NK-92 treated with Interleukin-12 subunit alpha and Interleukin-12 subunit beta, amount 100 ng/mL, for 24 hours (cell line): ENCODE results near the gene SYMPK.

Experiments
- DNase-seq: peaks from one replicate; lab custom pipeline; 2025; lab: John Stamatoyannopoulos, UW

Gene SYMPK

GRCh38 chr19:45866400-45867176, 3.6 kb upstream of the SYMPK start:
- DNase-seq = no peak

GRCh38 chr19:45865269-45865948, 2.5 kb upstream of the SYMPK start:
- DNase-seq = no peak

GRCh38 chr19:45864629-45865082, 1.7 kb upstream of the SYMPK start:
- DNase-seq = no peak

- DNase-seq = no peak
Observed at GRCh38 chr19:45863840-45864628, 1.1 kb upstream of the SYMPK start, which contains the start of gene FOXA3. FOXA3 (plus strand) TSS chr19:45864326; CDS start chr19:45864457, 131 bp downstream.

- no peak for DNase-seq
Observed at GRCh38 chr19:45863335-45863839, 440 bp upstream of the SYMPK start.

- no peak for DNase-seq
Observed at GRCh38 chr19:45862271-45862563, 730 bp downstream of the SYMPK start.

- no peak for DNase-seq
Observed at GRCh38 chr19:45860359-45861259, 2.3 kb downstream of the SYMPK start.

- DNase-seq = no peak
Observed at GRCh38 chr19:45854167-45854778, 8.7 kb downstream of the SYMPK start.

- DNase-seq = no peak
Observed at GRCh38 chr19:45852983-45853382, 10.0 kb downstream of the SYMPK start.

GRCh38 chr19:45852145-45852750, 10.7 kb downstream of the SYMPK start:
- no peak for DNase-seq

- DNase-seq = no peak
Observed at GRCh38 chr19:45848922-45849321, 14.0 kb downstream of the SYMPK start.

- no peak for DNase-seq
Observed at GRCh38 chr19:45847663-45848062, 15.3 kb downstream of the SYMPK start.

- no peak for DNase-seq
Observed at GRCh38 chr19:45842198-45842597, 20.7 kb downstream of the SYMPK start.

GRCh38 chr19:45834970-45835369, 28.0 kb downstream of the SYMPK start:
- no peak for DNase-seq

GRCh38 chr19:45828945-45829344, 34.0 kb downstream of the SYMPK start:
- DNase-seq = no peak

GRCh38 chr19:45828523-45828922, 34.4 kb downstream of the SYMPK start:
- DNase-seq = no peak

- DNase-seq = no peak
Observed at GRCh38 chr19:45827459-45828093, 35.4 kb downstream of the SYMPK start.

- DNase-seq = no peak
Observed at GRCh38 chr19:45826934-45827333, 36.0 kb downstream of the SYMPK start.

- DNase-seq = no peak
Observed at GRCh38 chr19:45825917-45826893, 36.7 kb downstream of the SYMPK start.
